Hematopoietic multipotent progenitor cell treated with erythropoietin and hydrocortisone succinate and interleukin-3 and kit ligand, for 8 days (in vitro differentiated cells): ENCODE measurements around the gene KPTN.
"Not testable (repeated sequence)": the region's sequence is repeated elsewhere in the genome, so short reads cannot be mapped to it uniquely, and the experiment has no call there.

ENCODE experiments used
- DNase-seq: peaks from one replicate; pipeline ENCODE4 v3.0.0-alpha.2; 2015

KPTN gene

GRCh38 chr19:47490847-47491246, 6.8 kb upstream of the KPTN start:
- no peak for DNase-seq

GRCh38 chr19:47490031-47490430, 6.0 kb upstream of the KPTN start:
- DNase-seq: no peak

GRCh38 chr19:47489072-47489914, 5.3 kb upstream of the KPTN start:
- no peak for DNase-seq

GRCh38 chr19:47487551-47488515, 3.8 kb upstream of the KPTN start:
- DNase-seq: no peak

- DNase-seq: no peak
Observed at GRCh38 chr19:47486900-47487299, 2.9 kb upstream of the KPTN start.

GRCh38 chr19:47486220-47486619, 2.2 kb upstream of the KPTN start:
- DNase-seq: not testable (repeated sequence)

GRCh38 chr19:47485210-47485609, 1.2 kb upstream of the KPTN start:
- no peak for DNase-seq

GRCh38 chr19:47483200-47483599, 819 bp downstream of the KPTN start:
- no peak for DNase-seq

- no peak for DNase-seq
Observed at GRCh38 chr19:47481460-47482052, 2.5 kb downstream of the KPTN start.

- no peak for DNase-seq
Observed at GRCh38 chr19:47480658-47481057, 3.4 kb downstream of the KPTN start.

- no peak for DNase-seq
Observed at GRCh38 chr19:47479701-47480503, 4.1 kb downstream of the KPTN start.

GRCh38 chr19:47476438-47476972, 7.5 kb downstream of the KPTN start:
- DNase-seq: no peak

GRCh38 chr19:47475465-47475864, 8.6 kb downstream of the KPTN start:
- no peak for DNase-seq

GRCh38 chr19:47473336-47473735, 10.7 kb downstream of the KPTN start:
- DNase-seq: no peak

GRCh38 chr19:47471733-47472457, 12.1 kb downstream of the KPTN start, which contains the start of gene SLC8A2:
Gene SLC8A2, minus strand, starts transcription at chr19:47471893. Its CDS starts 5,490 bp downstream, at chr19:47466403.
- peak; percentile 62 for DNase-seq

GRCh38 chr19:47471381-47471732, 12.7 kb downstream of the KPTN start:
- no peak for DNase-seq

- DNase-seq: no peak
Observed at GRCh38 chr19:47470447-47471195, 13.4 kb downstream of the KPTN start.

GRCh38 chr19:47469719-47470118, 14.3 kb downstream of the KPTN start:
- no peak for DNase-seq

GRCh38 chr19:47469363-47469700, 14.7 kb downstream of the KPTN start:
- no peak for DNase-seq

GRCh38 chr19:47467914-47468313, 16.1 kb downstream of the KPTN start:
- no peak for DNase-seq

- DNase-seq: no peak
Observed at GRCh38 chr19:47465957-47466356, 18.1 kb downstream of the KPTN start.
